Lung microvascular endothelial cell (primary cell): Measurements from ENCODE around the gene SIVA1. TPM values are rescaled to one million over a fixed set of nuclear protein-coding genes. Genes with fewer than 3 reads are reported as not detected.
"Not testable (repeated sequence)": the region's sequence is repeated elsewhere in the genome, so short reads cannot be mapped to it uniquely, and the experiment has no call there.

Source experiments
- DNase-seq, 2 donors: peaks; one replicate each; pipeline versions ENCODE4 v3.0.0 to v3.0.0-alpha.2; 2010; ENCODE audit warnings: low read depth in 2 of 2
- total RNA-seq: library from RNA; depleted of rRNA; stranded (reverse); fragments of >200 nt; gene quantifications from 2 replicates; pipeline ENCODE4 v1.2.1, GENCODE V29; 2014

The SIVA1 gene
- total RNA-seq, 1 donor from 2014 or later = 82.3 TPM

- DNase-seq = not testable (repeated sequence)
Observed at GRCh38 chr14:104750753-104751057, 2.2 kb upstream of the SIVA1 start.

- DNase-seq = no peak
Observed at GRCh38 chr14:104751539-104752422, 1.2 kb upstream of the SIVA1 start.

DNA sequence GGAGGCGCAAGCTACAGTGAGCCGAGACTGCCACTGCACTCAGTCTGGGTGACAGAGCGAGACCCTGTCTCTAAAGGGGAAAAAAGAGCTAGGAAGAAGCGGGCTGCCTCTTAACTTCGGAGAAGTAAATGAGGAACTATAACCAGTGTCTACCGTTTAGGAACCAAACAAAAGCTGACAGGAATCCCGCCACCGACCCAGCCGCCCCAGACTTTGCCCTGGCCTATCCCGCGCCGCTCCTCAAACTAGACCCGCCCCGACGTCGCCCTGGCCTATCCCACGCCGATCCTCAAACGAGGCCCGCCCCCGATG is 568 bp upstream of the SIVA1 start:
- no peak for DNase-seq

- DNase-seq = peak in 1 of 2 donors; percentile 27
Observed at GRCh38 chr14:104753528-104754212, 723 bp downstream of the SIVA1 start.

DNA sequence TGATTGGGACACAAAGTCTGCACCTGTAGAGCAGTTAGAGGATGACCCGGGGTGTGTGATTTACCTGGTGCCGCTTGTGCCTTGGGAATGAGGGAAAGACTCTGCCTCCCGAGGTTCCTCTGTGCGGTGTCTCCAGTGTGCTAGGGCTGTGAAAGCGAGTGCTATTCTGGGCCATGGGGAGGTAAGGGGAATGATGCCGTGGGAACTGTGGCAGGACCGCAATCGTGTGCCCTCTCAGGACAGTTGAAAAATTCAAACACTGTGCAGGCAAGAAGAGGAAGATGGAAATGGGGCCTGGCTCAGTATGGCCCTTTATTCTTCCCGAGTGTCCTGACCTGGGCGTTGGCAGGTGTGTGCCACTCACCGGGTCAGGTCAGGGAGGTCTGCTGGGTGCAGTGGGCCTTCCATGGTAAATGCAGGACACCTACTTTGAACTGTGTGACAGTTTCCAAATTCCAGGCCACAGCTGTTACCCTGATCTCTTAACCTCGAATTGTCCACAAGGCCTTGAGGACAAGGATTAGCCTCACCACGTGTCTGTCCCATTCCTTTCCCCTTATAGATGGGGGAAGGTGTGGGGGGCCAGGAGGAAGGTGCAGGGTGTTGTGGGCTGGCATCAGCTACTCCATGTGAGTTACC is 1.4 kb downstream of the SIVA1 start:
- no peak for DNase-seq

DNA sequence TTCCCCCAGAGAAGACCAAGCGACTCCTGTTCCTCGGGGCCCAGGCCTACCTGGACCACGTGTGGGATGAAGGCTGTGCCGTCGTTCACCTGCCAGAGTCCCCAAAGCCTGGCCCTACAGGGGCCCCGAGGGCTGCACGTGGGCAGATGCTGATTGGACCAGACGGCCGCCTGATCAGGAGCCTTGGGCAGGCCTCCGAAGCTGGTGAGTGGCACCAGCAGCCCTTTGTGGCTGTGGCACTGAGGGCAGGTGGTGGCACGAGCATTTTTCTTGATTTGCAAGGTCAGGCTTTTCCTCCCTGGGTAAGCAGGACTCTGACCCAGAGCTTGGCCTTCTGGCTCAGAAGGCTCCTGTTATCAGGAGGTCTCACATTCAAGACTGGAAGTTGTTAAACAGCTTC is 2.7 kb downstream of the SIVA1 start:
- no peak for DNase-seq

DNA sequence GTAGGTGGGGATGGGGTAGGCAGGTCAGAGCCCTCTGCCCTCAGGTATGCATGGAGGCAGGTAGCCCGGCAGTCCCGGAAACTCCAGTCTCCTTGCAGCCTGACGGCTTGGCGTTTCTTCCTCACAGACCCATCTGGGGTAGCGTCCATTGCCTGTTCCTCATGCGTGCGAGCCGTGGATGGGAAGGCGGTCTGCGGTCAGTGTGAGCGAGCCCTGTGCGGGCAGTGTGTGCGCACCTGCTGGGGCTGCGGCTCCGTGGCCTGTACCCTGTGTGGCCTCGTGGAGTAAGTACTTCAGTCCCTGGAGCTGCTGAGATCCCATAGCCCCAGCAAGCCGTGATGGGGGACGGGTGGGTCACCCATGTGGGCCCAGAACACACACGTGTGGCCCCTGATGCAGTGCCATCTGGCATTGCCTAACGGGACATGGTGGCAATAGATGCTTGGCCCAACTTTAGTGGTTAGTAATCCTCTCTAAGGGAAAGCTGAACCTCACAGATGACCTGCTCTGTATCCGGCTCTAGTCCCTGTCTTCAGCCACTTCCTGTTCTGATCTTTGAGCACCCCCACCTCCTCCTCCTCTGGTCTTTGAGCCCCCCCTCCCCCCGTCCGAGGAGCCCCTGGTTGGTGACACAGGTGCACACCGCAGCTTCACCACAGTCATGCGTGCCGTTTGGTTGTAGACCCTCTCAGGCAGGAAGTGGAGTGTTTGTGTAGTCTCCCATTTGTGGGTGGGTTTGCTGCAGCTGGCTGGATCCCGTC is 3.7 kb downstream of the SIVA1 start:
- DNase-seq = no peak

GRCh38 chr14:104757238-104757585 is 4.3 kb downstream of the SIVA1 start:
- DNase-seq = no peak

DNA sequence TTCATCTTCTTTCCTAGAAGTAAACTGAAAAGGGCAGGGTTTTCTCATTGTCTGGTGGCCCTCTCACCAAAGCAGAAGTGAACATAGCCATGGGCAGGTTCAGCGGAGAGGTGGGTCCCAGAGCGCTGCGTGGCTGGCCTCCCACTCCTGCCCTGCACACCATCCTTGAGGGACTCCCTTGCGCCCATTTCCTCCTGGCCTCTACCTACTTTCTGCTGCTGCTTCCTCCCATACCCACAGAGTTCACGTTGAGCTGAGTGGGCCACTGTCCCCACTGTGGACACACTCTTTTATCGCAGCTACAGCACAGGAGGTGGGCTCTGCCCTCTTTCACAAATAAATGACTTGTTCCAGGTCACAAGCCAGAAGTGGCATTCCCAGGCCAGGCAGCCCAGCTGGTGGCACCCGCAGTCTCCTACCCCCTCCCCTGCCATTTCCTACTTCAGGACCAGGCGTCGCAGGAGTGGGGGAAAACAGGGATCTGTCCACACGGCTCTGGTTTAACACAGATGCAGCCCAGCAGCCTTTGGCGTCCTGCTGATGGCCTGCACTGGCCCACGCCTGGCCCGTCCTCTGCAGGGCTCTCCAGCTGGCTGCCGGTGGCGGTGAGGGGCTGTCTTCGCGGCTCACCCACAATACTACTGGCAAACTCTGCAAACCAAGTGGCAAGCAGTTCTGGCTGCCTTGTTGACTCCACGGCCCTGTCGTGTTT is 4.9 kb downstream of the SIVA1 start:
- DNase-seq = no peak

DNA sequence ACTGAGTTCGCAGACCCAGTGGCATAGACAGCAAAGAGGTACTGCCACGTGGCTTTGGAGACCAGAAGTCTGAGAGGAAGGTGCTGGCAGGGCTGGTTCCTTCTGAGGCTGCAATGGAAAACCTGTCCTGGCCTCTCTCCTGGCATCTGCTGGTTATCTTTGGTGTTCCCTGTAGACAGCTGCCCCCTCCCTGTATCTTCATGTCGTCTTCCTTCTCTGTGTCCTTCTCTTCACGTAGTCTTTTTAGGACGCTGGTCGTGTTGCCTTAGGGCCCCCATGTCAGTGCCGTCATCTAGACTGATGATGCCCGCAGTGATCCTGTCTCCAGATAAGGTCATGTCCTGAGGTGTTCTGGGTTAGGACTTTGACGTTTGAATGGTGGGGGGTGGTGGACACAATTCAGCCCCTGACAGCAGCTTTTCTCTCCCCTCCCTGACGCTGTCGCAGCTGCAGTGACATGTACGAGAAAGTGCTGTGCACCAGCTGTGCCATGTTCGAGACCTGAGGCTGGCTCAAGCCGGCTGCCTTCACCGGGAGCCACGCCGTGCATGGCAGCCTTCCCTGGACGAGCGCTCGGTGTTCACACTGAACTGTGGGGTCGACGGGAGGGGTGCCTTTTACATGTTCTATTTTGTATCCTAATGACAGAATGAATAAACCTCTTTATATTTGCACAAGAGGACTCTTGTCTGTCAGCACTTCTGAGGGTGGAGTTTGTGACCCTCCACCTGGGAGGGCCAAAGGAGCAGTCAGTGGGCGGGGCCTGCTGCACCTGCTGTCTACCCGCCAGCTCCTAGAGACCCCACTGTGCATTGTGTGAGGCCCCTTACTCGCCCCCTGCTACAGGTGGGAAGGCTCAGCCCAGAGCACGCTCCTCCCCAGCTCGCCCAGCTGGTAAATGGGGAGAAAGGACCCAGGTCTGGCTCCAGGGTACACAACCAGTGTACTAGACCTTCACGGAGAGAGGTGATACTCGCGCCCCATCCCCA is 6.3 kb downstream of the SIVA1 start:
- DNase-seq = no peak

- no peak for DNase-seq
Observed at GRCh38 chr14:104765517-104765916, 12.6 kb downstream of the SIVA1 start.

- DNase-seq = no peak
Observed at GRCh38 chr14:104766256-104766862, 13.4 kb downstream of the SIVA1 start.

DNA sequence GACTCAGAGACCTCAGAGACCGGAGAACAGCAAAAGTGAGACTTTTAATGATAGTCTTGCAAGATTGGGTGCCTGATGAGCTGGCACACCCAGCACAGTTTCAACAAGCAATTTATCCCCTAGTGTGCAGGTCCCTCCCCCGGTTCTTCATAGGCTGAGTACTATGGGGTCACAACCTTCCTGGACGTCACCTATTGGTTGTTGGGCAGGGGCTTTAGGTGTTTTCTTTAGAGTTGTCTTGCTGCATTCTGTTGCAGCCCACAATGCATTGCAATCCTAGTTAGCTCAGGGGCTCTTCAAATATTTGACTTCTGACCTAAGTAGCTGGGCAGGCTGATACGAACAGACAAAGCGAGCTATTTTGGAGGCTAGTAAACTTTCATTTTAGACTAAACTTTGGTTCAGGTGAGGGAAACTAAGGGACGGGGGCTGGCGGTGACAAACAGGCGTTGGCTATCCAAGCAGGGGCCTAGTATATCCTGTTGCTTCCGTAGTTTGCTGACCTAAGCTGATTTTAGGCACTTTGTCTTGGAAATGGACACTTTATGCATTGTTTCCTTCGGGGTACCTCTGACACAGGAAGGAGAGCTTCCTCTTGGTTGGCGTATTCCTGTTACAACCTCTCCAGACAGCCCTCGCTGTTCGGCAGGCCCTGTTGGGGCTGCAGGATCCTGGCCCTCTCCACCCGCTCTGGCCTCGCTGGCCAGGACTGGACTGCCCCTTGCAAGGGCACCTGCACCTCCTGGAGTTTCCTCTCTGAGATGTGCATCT is 14.1 kb downstream of the SIVA1 start:
- no peak for DNase-seq

DNA sequence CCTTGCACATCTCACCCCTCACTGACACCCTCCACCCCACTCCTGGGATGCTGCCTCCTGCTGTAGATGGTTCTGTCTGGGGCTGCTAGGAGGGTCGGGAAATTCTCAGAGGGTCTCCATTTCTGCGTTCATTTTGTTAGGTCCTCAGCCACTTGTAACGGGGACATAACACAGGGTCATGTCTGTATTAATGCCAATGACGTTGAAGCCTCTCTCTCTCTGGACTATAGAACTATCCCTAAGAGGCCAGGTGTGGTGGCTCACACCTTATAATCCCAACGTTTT is 14.6 kb downstream of the SIVA1 start:
- no peak for DNase-seq

GRCh38 chr14:104768437-104769323 is 15.7 kb downstream of the SIVA1 start:
- DNase-seq = peak; percentile 79 to 89

DNA sequence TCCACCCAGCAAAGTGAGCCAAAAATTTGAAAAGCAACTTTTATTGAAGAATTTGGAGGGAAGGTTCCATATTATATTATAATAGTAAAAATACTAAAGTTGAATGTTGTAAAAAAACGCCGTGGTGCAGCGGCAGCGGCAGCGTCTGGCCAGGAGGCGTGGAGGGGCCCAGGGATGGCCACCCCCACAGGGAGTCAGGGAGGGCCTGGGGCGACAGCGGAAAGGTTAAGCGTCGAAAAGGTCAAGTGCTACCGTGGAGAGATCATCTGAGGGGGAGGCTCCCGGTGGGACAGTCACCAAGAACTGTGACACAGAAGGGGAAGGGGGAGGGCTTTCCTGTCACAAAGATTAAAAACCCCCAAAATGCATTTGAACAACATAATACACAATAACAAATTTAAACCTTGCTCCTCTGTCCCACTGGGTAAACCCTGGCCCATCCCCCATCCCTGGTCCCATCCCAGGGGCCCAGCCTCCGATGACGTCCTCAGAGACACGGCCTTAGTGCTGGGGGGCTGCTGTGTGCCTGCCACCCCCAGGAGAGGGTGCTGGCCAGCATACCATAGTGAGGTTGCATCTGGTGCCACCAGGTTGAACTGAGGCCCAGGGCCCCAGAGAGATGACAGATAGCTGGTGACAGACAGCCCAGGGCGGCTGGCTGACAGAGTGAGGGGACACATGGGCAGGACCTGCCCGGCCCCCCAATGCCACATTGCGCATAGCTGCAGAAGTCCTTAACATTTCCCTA is 16.6 kb downstream of the SIVA1 start:
- DNase-seq = no peak

GRCh38 chr14:104770072-104770579 is 17.2 kb downstream of the SIVA1 start:
- DNase-seq = no peak
